SK-N-SH treated with all-trans-retinoic acid at 6 μM for 48 hours (cell line): ENCODE measurements around the gene PRSS38.

Source experiments
- ATAC-seq: fragments of 200-7000 bp; cut with Tn5 transposase; 3 replicates; pipeline ENCODE4 v1.9.1; 2020; ENCODE audit warnings: mild to moderate bottlenecking, moderate library complexity
- ARNTL ChIP-seq: fragments of 450-650 bp; formaldehyde crosslinking; IDR thresholded peaks from 2 replicates; pipeline ENCODE4 v1.5.0; 2020; ENCODE audit warnings: low read depth, mild to moderate bottlenecking, moderate library complexity, borderline replicate concordance
- BACH2 ChIP-seq: fragments of 250-450 bp; sonication (Bioruptor Pico); IDR thresholded peaks from 2 replicates; pipeline ENCODE4 v1.9.0; 2021; ENCODE audit warnings: mild to moderate bottlenecking, borderline replicate concordance
- CSDC2 ChIP-seq: fragments of 250-450 bp; sonication (Bioruptor Pico); IDR thresholded peaks from 2 replicates; pipeline ENCODE4 v1.5.0; 2020; ENCODE audit warnings: mild to moderate bottlenecking, moderate library complexity
- CSRNP3 ChIP-seq: fragments of 250-450 bp; sonication (Bioruptor Pico); IDR thresholded peaks from 2 replicates; pipeline ENCODE4 v1.5.1; 2021; ENCODE audit warnings: mild to moderate bottlenecking, moderate library complexity
- ESRRG ChIP-seq: fragments of 250-450 bp; sonication (Bioruptor Pico); IDR thresholded peaks from 2 replicates; pipeline ENCODE4 v1.6.1; 2021; ENCODE audit warnings: mild to moderate bottlenecking
- GLIS3 ChIP-seq: fragments of 250-450 bp; sonication (Bioruptor Pico); IDR thresholded peaks from 2 replicates; pipeline ENCODE4 v1.5.0; 2020; ENCODE audit warnings: mild to moderate bottlenecking, moderate library complexity
- ISL1 ChIP-seq: fragments of 250-450 bp; sonication (Bioruptor Pico); IDR thresholded peaks from 2 replicates; pipeline ENCODE4 v2.1.2; 2022; ENCODE audit warnings: mild to moderate bottlenecking, moderate library complexity
- OSR1 ChIP-seq: fragments of 250-450 bp; sonication (Bioruptor Pico); IDR thresholded peaks from 2 replicates; pipeline ENCODE4 v1.8.0; 2022; ENCODE audit warnings: moderate library complexity, mild to moderate bottlenecking, inconsistent platforms
- PATZ1 ChIP-seq: fragments of 250-450 bp; sonication (Bioruptor Pico); IDR thresholded peaks from 2 replicates; pipeline ENCODE4 v1.8.0; 2020; ENCODE audit warnings: mild to moderate bottlenecking, moderate library complexity, borderline replicate concordance
- POU6F1 ChIP-seq: fragments of 250-450 bp; sonication (Bioruptor Pico); IDR thresholded peaks from 2 replicates; pipeline ENCODE4 v1.8.0; 2021; ENCODE audit warnings: low read depth, mild to moderate bottlenecking, moderate library complexity, borderline replicate concordance
- PPARA ChIP-seq: fragments of 250-450 bp; sonication (Bioruptor Pico); IDR thresholded peaks from 2 replicates; pipeline ENCODE4 v1.5.0; 2020; ENCODE audit warnings: mild to moderate bottlenecking, borderline replicate concordance
- RARB ChIP-seq: fragments of 250-450 bp; sonication (Bioruptor Pico); IDR thresholded peaks from 2 replicates; pipeline ENCODE4 v1.8.0; 2021; ENCODE audit warnings: mild to moderate bottlenecking, moderate library complexity
- SNAI2 ChIP-seq: fragments of 250-450 bp; sonication (Bioruptor Pico); IDR thresholded peaks from 2 replicates; pipeline ENCODE4 v1.5.0; 2020; ENCODE audit warnings: mild to moderate bottlenecking, moderate library complexity
- TCF4 ChIP-seq: fragments of 250-450 bp; sonication (Bioruptor Pico); IDR thresholded peaks from 2 replicates; pipeline ENCODE4 v1.8.0; 2021; ENCODE audit warnings: mild to moderate bottlenecking, moderate library complexity, borderline replicate concordance
- TOX ChIP-seq: fragments of 250-450 bp; sonication (Bioruptor Pico); IDR thresholded peaks from 2 replicates; pipeline ENCODE4 v1.8.0; 2021; ENCODE audit warnings: mild to moderate bottlenecking, moderate library complexity, borderline replicate concordance
- TSHZ2 ChIP-seq: fragments of 250-450 bp; sonication (Bioruptor Pico); IDR thresholded peaks from 2 replicates; pipeline ENCODE4 v1.5.0; 2020; ENCODE audit warnings: mild to moderate bottlenecking, moderate library complexity
- ZC3H10 ChIP-seq: fragments of 250-450 bp; sonication (Bioruptor Pico); IDR thresholded peaks from 2 replicates; pipeline ENCODE4 v1.5.1; 2021; ENCODE audit warnings: mild to moderate bottlenecking, moderate library complexity
- ZFP3 ChIP-seq: fragments of 250-450 bp; sonication (Bioruptor Pico); IDR thresholded peaks from 2 replicates; pipeline ENCODE4 v1.5.0; 2020; ENCODE audit warnings: mild to moderate bottlenecking, moderate library complexity
- ZFP30 ChIP-seq: fragments of 450-650 bp; formaldehyde crosslinking; IDR thresholded peaks from 2 replicates; pipeline ENCODE4 v1.5.0; 2022; ENCODE audit warnings: mild to moderate bottlenecking, moderate library complexity
- ZNF565 ChIP-seq: fragments of 450-650 bp; formaldehyde crosslinking; conservative IDR thresholded peaks from 2 replicates; pipeline ENCODE4 v1.5.0; 2020; ENCODE audit warnings: low read depth, mild to moderate bottlenecking, moderate library complexity
- ZNF70 ChIP-seq: fragments of 450-650 bp; formaldehyde crosslinking; IDR thresholded peaks from 2 replicates; pipeline ENCODE4 v1.5.0; 2020; ENCODE audit warnings: mild to moderate bottlenecking, moderate library complexity
- ZNF8 ChIP-seq: fragments of 450-650 bp; formaldehyde crosslinking; IDR thresholded peaks from 2 replicates; pipeline ENCODE4 v1.5.0; 2020; ENCODE audit warnings: mild to moderate bottlenecking, moderate library complexity

Gene PRSS38

GRCh38 chr1:227824204-227824603, 8.7 kb downstream of the PRSS38 start:
- TF ChIP-seq OSR1 (CRISPR knock-in tag) (no peak), ZFP3 (CRISPR knock-in tag) (no peak), SNAI2 (CRISPR knock-in tag) (no peak), ZFP30 (no peak), TCF4 (CRISPR knock-in tag) (no peak), ZNF70 (no peak), POU6F1 (CRISPR knock-in tag) (no peak), BACH2 (CRISPR knock-in tag) (no peak), ESRRG (no peak), ZNF565 (no peak), ARNTL (CRISPR knock-in tag) (no peak), CSRNP3 (CRISPR knock-in tag) (no peak), PATZ1 (CRISPR knock-in tag) (no peak), PPARA (CRISPR knock-in tag) (no peak)
- no peak for ATAC-seq

GRCh38 chr1:227828786-227829185, 13.3 kb downstream of the PRSS38 start:
- TF ChIP-seq PPARA (CRISPR knock-in tag) (no peak), CSDC2 (no peak), SNAI2 (CRISPR knock-in tag) (no peak), TOX (CRISPR knock-in tag) (no peak), PATZ1 (CRISPR knock-in tag) (no peak), BACH2 (CRISPR knock-in tag) (no peak), OSR1 (CRISPR knock-in tag) (no peak), ARNTL (CRISPR knock-in tag) (no peak), POU6F1 (CRISPR knock-in tag) (no peak), ESRRG (no peak), ZC3H10 (CRISPR knock-in tag) (no peak), CSRNP3 (CRISPR knock-in tag) (no peak), ISL1 (CRISPR knock-in tag) (no peak), GLIS3 (CRISPR knock-in tag) (no peak)
- TF ChIP-seq, all 23 proteins: peak for 0
- no peak for ATAC-seq

GRCh38 chr1:227838181-227838580, 22.7 kb downstream of the PRSS38 start:
- no peak for ATAC-seq
- TF ChIP-seq BACH2 (CRISPR knock-in tag) (no peak), SNAI2 (CRISPR knock-in tag) (no peak), PATZ1 (CRISPR knock-in tag) (no peak), RARB (no peak), CSDC2 (no peak), ZNF8 (CRISPR knock-in tag) (no peak), PPARA (CRISPR knock-in tag) (no peak), TSHZ2 (no peak), ZNF70 (no peak), ZFP3 (CRISPR knock-in tag) (no peak)
